NCI-H2107 treated with DMSO at 0.1 percent for 48 hours (cell line): ENCODE measurements around the gene WBP2NL.

Experiments used
- DNase-seq: peaks from one replicate; lab custom pipeline; 2025; ENCODE audit not compliant: unreplicated experiment; lab: John Stamatoyannopoulos, UW

Gene WBP2NL

GRCh38 chr22:42026705-42027104 is 28.1 kb downstream of the WBP2NL start:
- no peak for DNase-seq

- no peak for DNase-seq
Measured at GRCh38 chr22:42033263-42034181, 34.9 kb downstream of the WBP2NL start.

GRCh38 chr22:42035256-42035655 is 36.7 kb downstream of the WBP2NL start:
- no peak for DNase-seq

GRCh38 chr22:42039271-42039670 is 40.7 kb downstream of the WBP2NL start:
- DNase-seq, result no peak

DNA sequence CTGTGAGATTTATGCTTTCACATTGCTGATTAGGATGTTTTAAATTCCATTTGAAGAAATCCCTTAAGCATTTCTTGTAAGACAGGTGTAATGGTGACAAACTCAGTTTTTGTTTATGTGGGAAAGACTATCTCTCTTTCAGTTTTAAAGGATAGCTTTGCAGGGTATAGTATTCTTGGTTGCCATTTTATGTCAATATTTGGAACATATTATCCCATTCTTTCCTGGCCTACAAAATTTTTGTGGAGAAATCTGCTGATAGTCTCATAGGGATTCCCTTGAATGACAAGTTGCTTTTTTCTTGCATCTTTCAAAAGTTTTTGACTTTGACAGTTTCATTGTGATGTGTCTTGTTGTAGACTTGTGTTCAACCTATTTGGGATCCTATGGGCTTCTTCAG is 43.2 kb downstream of the WBP2NL start:
- no peak for DNase-seq

DNA sequence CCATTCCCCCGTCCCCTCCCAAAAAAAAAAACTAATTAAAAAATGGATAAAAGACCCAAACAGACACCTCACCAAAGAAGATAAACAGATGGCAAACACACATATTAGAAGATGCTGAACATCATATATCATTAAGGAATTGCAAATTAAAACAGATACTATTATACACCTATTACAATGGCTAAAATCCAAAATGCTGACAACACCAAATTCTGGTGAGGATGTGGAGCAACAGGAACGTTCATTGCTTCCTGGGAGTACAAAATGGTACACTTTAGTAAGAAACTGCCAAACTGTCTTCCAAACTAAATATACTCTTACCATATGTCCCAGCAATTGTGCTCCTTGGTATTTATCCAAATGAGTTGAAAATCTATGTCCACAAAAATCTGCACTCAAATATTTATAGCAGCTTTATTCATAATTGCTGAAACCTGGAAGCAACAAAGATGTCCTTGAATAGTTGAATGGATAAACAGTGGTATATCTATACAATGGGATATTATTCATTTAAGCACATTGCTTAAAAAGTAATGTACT is 52.1 kb downstream of the WBP2NL start:
- no peak for DNase-seq

- DNase-seq, result no peak
Measured at GRCh38 chr22:42052765-42053164, 54.2 kb downstream of the WBP2NL start.

DNA sequence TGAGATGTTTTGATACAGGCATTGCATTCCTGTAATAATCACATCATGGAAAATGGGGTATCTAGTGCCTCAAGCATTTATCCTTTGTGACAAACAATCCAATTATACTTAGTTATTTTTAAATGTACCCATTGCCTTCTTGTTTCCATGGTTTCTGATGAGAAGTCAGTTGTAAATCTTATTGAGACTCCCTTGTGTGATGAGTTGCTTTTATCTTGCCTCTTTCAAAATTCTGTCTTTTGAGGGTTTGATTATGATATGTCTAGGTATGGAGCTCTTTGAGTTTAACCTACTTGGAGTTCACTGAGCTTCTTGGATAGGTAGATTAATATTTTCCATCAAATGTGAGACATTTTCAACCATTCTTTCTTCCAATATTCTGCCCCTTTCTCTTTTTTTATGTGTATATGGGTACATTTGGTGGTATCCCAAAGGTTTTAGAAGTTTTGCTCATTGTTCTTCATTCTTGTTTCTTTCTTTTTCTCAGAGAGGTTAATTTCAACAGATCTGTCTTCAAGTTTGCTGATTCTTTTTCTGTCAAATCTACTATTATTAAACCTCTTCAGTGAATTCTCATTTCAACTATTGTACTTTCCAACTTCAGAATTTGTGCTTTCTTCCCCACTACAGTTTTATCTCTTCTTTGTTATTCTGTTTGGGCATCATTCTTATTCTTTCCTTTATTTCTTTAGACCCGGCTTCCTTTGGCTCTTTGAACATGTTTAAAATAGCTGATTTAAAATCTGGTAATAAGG is 58.3 kb downstream of the WBP2NL start:
- DNase-seq, result no peak

- DNase-seq, result no peak
Measured at GRCh38 chr22:42060489-42060888, 61.9 kb downstream of the WBP2NL start.

DNA sequence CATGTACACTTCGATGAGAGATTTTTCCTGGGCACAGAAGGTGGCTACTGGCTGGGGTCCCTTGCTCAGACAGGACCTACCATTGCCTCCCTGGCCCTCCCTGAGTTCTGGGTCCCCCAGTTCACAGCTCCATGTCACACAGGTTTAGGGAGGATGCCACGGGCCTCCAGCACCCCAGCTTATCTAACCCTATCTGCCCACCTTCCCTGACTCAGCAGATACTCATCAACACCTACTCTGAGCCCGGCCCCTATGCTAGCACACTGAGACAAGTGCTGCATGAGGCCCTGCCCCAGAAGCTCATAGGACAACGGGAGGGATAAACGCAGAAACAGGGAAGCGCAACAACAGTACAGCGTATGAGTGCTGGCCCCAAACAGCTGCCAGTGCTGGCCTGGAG is 62.5 kb downstream of the WBP2NL start:
- no peak for DNase-seq

GRCh38 chr22:42062506-42063170 is 64.0 kb downstream of the WBP2NL start:
- no peak for DNase-seq

- no peak for DNase-seq
Measured at GRCh38 chr22:42064629-42065028, 66.0 kb downstream of the WBP2NL start.

- no peak for DNase-seq
Measured at GRCh38 chr22:42065438-42066125, 67.0 kb downstream of the WBP2NL start.

DNA sequence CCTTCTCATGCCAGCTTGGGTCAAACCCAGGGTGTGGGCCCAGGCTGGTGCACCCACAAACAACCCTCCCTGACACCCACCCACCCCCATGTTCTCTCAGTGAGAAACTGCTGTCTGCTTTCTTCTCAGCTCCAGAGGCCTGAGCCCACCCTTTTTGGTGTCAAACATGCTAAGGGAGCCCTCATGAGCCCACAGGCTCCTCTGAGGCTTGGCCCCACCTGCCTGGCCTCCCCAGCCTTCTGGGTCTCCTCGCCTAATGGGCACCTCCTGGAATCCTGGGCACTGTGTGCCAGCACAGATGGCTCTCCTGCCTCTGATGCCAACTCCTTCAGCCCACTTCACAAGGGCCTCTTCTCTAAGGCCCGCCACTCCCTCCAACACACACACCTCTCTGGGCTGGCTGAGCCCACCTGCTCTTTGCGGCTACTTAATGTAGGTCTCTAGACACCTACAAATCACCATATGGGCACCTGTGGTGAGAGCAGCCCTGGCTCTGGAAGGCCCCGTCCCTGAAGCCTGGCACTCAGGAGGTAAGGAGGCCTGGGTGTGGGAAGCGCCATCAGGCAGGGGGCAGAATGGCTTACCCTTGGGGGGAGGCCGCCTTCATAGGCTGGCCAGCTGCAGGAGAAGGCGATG is 67.7 kb downstream of the WBP2NL start:
- no peak for DNase-seq

DNA sequence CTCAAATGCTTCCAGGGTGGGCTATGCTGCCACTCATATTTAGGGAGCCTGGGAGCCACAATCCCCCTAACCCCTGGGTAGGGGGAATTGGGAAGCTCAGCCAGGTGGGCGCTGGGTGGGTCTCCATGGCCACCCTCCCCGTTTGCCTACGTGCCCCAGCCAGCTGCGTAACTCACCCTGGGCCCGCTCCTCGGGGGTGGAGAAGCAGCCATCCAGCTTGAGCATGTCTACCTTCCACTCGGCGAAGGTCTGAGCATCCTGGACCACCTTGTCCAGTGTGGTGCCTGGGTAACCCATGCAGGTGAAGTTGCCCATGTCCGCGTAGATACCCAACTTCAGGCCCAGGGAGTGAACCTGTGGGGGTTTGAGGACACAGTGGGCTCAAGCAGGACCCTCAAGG is 68.3 kb downstream of the WBP2NL start:
- no peak for DNase-seq

- DNase-seq, result no peak
Measured at GRCh38 chr22:42067671-42068251, 69.2 kb downstream of the WBP2NL start.

DNA sequence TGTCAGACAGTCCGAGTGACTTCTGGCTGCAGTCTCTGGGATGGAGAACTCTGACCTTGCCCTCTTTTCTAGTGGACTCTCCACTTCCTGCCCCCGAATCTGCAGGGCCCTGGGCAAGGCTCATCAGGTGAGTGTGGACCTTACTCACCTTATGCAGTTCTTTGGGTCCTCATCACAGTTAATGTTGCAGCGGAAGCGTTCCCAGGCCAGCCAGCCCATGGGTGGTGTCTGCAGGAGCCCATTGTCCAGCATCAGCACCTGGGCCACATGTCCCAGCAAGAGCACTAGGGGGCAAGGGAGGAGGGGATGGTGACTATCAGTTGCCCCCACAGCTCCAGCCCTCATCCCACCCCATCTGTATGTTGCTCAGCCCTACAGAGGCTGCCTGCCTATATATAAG is 69.7 kb downstream of the WBP2NL start:
- no peak for DNase-seq

GRCh38 chr22:42069801-42070516 is 71.4 kb downstream of the WBP2NL start:
- DNase-seq, result no peak
